Upper lobe of left lung (tissue), 4 donors: ENCODE results near the gene MLPH.

Experiments used
- CTCF ChIP-seq, 6 experiments: fragments of 450-650 bp in 4 of 6; fragments of 200-600 bp in 2 of 6; sonication (generic) in 2 of 6; IDR thresholded peaks; one replicate each; pipeline ENCODE4 v1.5.1; 2016 to 2019; ENCODE audit warnings: antibody characterized with exemption in 6 of 6
- EP300 ChIP-seq, 4 donors: sonication (generic); formaldehyde crosslinking; IDR thresholded peaks; one replicate each; pipeline ENCODE4 v1.5.1; 2017; ENCODE audit warnings: antibody characterized with exemption in 4 of 4, control low read depth in 2 of 4
- POLR2A ChIP-seq, 4 donors: fragments of 450-650 bp; IDR thresholded peaks; one replicate each; pipeline ENCODE4 v1.5.1; 2016 to 2017; ENCODE audit warnings: antibody characterized with exemption in 4 of 4, mild to moderate bottlenecking in 2 of 4
- POLR2AphosphoS5 ChIP-seq, 2 donors: sonication (generic); formaldehyde crosslinking; IDR thresholded peaks; one replicate each; pipeline ENCODE4 v1.5.1; 2017; ENCODE audit warnings: antibody characterized with exemption in 2 of 2

- TF ChIP-seq CTCF (IDR thresholded peaks at IDR 0.05) = no peak
- no peak for TF ChIP-seq POLR2A (IDR thresholded peaks at IDR 0.05)
- TF ChIP-seq POLR2AphosphoS5 (IDR thresholded peaks at IDR 0.05) = no peak
- no peak for TF ChIP-seq EP300 (IDR thresholded peaks at IDR 0.05)
Observed at GRCh38 chr2:237464757-237465391, 22.2 kb upstream of the MLPH start.
